Skeletal muscle satellite cell (primary cell): ENCODE measurements around the gene CDK16.

Source experiments
- H3K27me3 ChIP-seq: 2 replicates; pipeline ENCODE4 v1.7.0; 2013; ENCODE audit warnings: low read length; ENCODE audit not compliant: control insufficient read depth, insufficient read depth
- H3K36me3 ChIP-seq: 2 replicates; pipeline ENCODE4 v1.7.0; 2013; ENCODE audit warnings: mild to moderate bottlenecking, control low read depth, low read length; ENCODE audit not compliant: insufficient read depth
- H3K4me1 ChIP-seq: 2 replicates; pipeline ENCODE4 v1.7.0; 2013; ENCODE audit warnings: low read length; ENCODE audit not compliant: control insufficient read depth, insufficient read depth
- H3K4me2 ChIP-seq: 2 replicates; pipeline ENCODE4 v1.7.0; 2013; ENCODE audit warnings: mild to moderate bottlenecking, low read length
- H3K4me3 ChIP-seq: 2 replicates; pipeline ENCODE4 v1.7.0; 2013; ENCODE audit warnings: low read length
- H3K9ac ChIP-seq: 2 replicates; pipeline ENCODE4 v1.7.0; 2013; ENCODE audit warnings: mild to moderate bottlenecking, low read depth, low read length, moderate library complexity
- H3K9me3 ChIP-seq: replicated peaks from 2 replicates; pipeline ENCODE4 v1.7.0; 2013; ENCODE audit warnings: mild to moderate bottlenecking, control low read depth, low read length

Gene CDK16

GRCh38 chrX:47198687-47199080 lies 19.8 kb upstream of the CDK16 start:
- Histone ChIP-seq H3K27me3 (no peaks in the 10 kb centered on the region), H3K4me2 (peak overlapping the region; percentile 75), H3K9ac (no peak overlapping the region), H3K9me3 (no peaks in the 10 kb centered on the region), H3K4me3 (no peak overlapping the region), H3K36me3 (peaks cover 76% of the 10 kb centered on the region), H3K4me1 (peaks cover 38% of the 10 kb centered on the region)

- Histone ChIP-seq H3K9ac (no peak overlapping the region), H3K4me2 (no peak overlapping the region), H3K4me1 (peaks cover 38% of the 10 kb centered on the region), H3K36me3 (peaks cover 82% of the 10 kb centered on the region), H3K9me3 (no peaks in the 10 kb centered on the region), H3K4me3 (no peak overlapping the region), H3K27me3 (no peaks in the 10 kb centered on the region)
Measured at GRCh38 chrX:47199286-47199685, 19.2 kb upstream of the CDK16 start.

GRCh38 chrX:47200385-47201150 lies 17.9 kb upstream of the CDK16 start:
- Histone ChIP-seq H3K36me3 (peaks cover 92% of the 10 kb centered on the region), H3K9me3 (no peaks in the 10 kb centered on the region), H3K4me1 (peaks cover 36% of the 10 kb centered on the region), H3K27me3 (no peaks in the 10 kb centered on the region), H3K4me2 (no peak overlapping the region), H3K9ac (peak overlapping the region; percentile 21), H3K4me3 (no peak overlapping the region)

GRCh38 chrX:47201345-47201944 lies 17.0 kb upstream of the CDK16 start:
- Histone ChIP-seq H3K36me3 (peaks cover 96% of the 10 kb centered on the region), H3K9me3 (no peaks in the 10 kb centered on the region), H3K9ac (no peak overlapping the region), H3K4me1 (peaks cover 27% of the 10 kb centered on the region), H3K4me2 (no peak overlapping the region), H3K4me3 (no peak overlapping the region), H3K27me3 (no peaks in the 10 kb centered on the region)

- Histone ChIP-seq H3K4me3 (no peak overlapping the region), H3K4me1 (peaks cover 19% of the 10 kb centered on the region), H3K27me3 (no peaks in the 10 kb centered on the region), H3K36me3 (peaks cover 96% of the 10 kb centered on the region), H3K4me2 (no peak overlapping the region), H3K9ac (no peak overlapping the region), H3K9me3 (no peaks in the 10 kb centered on the region)
Measured at GRCh38 chrX:47202316-47202715, 16.2 kb upstream of the CDK16 start.

- Histone ChIP-seq H3K36me3 (peaks cover 98% of the 10 kb centered on the region), H3K4me1 (peaks cover 13% of the 10 kb centered on the region), H3K4me2 (no peak overlapping the region)
Measured at GRCh38 chrX:47202877-47203276, 15.6 kb upstream of the CDK16 start.

GRCh38 chrX:47204970-47205369 lies 13.5 kb upstream of the CDK16 start:
- Histone ChIP-seq H3K36me3 (peaks cover 98% of the 10 kb centered on the region), H3K9ac (no peak overlapping the region), H3K27me3 (no peaks in the 10 kb centered on the region), H3K9me3 (no peaks in the 10 kb centered on the region), H3K4me1 (peaks cover 7% of the 10 kb centered on the region), H3K4me3 (no peak overlapping the region), H3K4me2 (no peak overlapping the region)

More at GRCh38 chrX:47202877-47203276, 15.6 kb upstream of the CDK16 start:
- Histone ChIP-seq H3K4me3 (no peak overlapping the region), H3K27me3 (no peaks in the 10 kb centered on the region), H3K9me3 (no peaks in the 10 kb centered on the region), H3K9ac (no peak overlapping the region)

- Histone ChIP-seq H3K36me3 (peaks cover 98% of the 10 kb centered on the region), H3K4me1 (no peaks in the 10 kb centered on the region), H3K27me3 (no peaks in the 10 kb centered on the region), H3K4me2 (no peak overlapping the region), H3K9ac (no peak overlapping the region), H3K9me3 (no peaks in the 10 kb centered on the region), H3K4me3 (no peak overlapping the region)
Measured at GRCh38 chrX:47206316-47206715, 12.2 kb upstream of the CDK16 start.

GRCh38 chrX:47208108-47208507 lies 10.4 kb upstream of the CDK16 start:
- no peak overlapping the region for H3K9ac ChIP-seq
- peaks cover 98% of the 10 kb centered on the region for H3K36me3 ChIP-seq
- no peaks in the 10 kb centered on the region for H3K9me3 ChIP-seq
- no peak overlapping the region for H3K4me2 ChIP-seq
- no peaks in the 10 kb centered on the region for H3K4me1 ChIP-seq
- no peak overlapping the region for H3K4me3 ChIP-seq
- no peaks in the 10 kb centered on the region for H3K27me3 ChIP-seq

GRCh38 chrX:47209508-47210238 lies 8.8 kb upstream of the CDK16 start:
- no peak overlapping the region for H3K4me3 ChIP-seq
- no peaks in the 10 kb centered on the region for H3K27me3 ChIP-seq
- peaks cover 94% of the 10 kb centered on the region for H3K36me3 ChIP-seq
- no peaks in the 10 kb centered on the region for H3K9me3 ChIP-seq
- H3K4me2 ChIP-seq = no peak overlapping the region
- no peak overlapping the region for H3K9ac ChIP-seq
- H3K4me1 ChIP-seq = no peaks in the 10 kb centered on the region

- no peak overlapping the region for H3K9ac ChIP-seq
- H3K4me2 ChIP-seq = no peak overlapping the region
- no peaks in the 10 kb centered on the region for H3K9me3 ChIP-seq
- peaks cover 94% of the 10 kb centered on the region for H3K36me3 ChIP-seq
- H3K4me3 ChIP-seq = no peak overlapping the region
- H3K27me3 ChIP-seq = no peaks in the 10 kb centered on the region
- H3K4me1 ChIP-seq = no peaks in the 10 kb centered on the region
Measured at GRCh38 chrX:47210661-47211425, 7.6 kb upstream of the CDK16 start.
